Mesenchymal stem cell (in vitro differentiated cells and primary cell): ENCODE measurements around the gene TSPAN2.

Source experiments
- DNase-seq: peaks from one replicate; pipeline ENCODE4 v3.0.0-alpha.2; 2013
- H2AFZ ChIP-seq: one replicate; pipeline ENCODE4 v1.6.1; 2013; ENCODE audit warnings: low read depth, mild to moderate bottlenecking, control low read depth, inconsistent platforms, low read length, moderate library complexity
- H2AK5ac ChIP-seq: 2 replicates; pipeline ENCODE4 v1.6.1; 2013; ENCODE audit warnings: low read length, moderate library complexity, mild to moderate bottlenecking, inconsistent platforms; ENCODE audit not compliant: severe bottlenecking
- H2BK120ac ChIP-seq: one replicate; pipeline ENCODE4 v1.6.1; 2013; ENCODE audit warnings: low read depth, mild to moderate bottlenecking, inconsistent platforms, low read length, moderate library complexity
- H2BK12ac ChIP-seq, 2 experiments: one replicate each; pipeline ENCODE4 v1.6.1; 2013; ENCODE audit warnings: inconsistent platforms in 2 of 2, low read length in 2 of 2, mild to moderate bottlenecking in 2 of 2, moderate library complexity in 2 of 2, control low read depth in 1 of 2
- H2BK15ac ChIP-seq: one replicate; pipeline ENCODE4 v1.6.1; 2013; ENCODE audit warnings: mild to moderate bottlenecking, low read depth, inconsistent platforms; ENCODE audit not compliant: poor library complexity, severe bottlenecking
- H2BK5ac ChIP-seq: 2 replicates; pipeline ENCODE4 v1.6.1; 2013; ENCODE audit warnings: low read depth, mild to moderate bottlenecking, low read length, control low read depth, inconsistent platforms; ENCODE audit not compliant: poor library complexity, severe bottlenecking
- H3K14ac ChIP-seq, 2 experiments: one replicate each; pipeline ENCODE4 v1.6.1; 2013; ENCODE audit warnings: inconsistent platforms in 2 of 2, low read length in 2 of 2, control low read depth in 1 of 2, mild to moderate bottlenecking in 1 of 2, moderate library complexity in 1 of 2
- H3K18ac ChIP-seq, 2 experiments: one replicate each; pipeline ENCODE4 v1.6.1; 2013; ENCODE audit warnings: inconsistent platforms in 2 of 2, low read length in 2 of 2, control low read depth in 1 of 2, low read depth in 1 of 2, mild to moderate bottlenecking in 1 of 2
- H3K23ac ChIP-seq, 2 experiments: one replicate each; pipeline ENCODE4 v1.6.1; 2013; ENCODE audit warnings: inconsistent platforms in 2 of 2, low read length in 2 of 2, mild to moderate bottlenecking in 2 of 2, moderate library complexity in 2 of 2, control low read depth in 1 of 2
- H3K27ac ChIP-seq: 2 replicates; pipeline ENCODE4 v1.5.1; 2013; ENCODE audit warnings: mild to moderate bottlenecking, moderate library complexity, low read length, control low read depth, inconsistent platforms; ENCODE audit not compliant: poor library complexity, severe bottlenecking
- H3K27me3 ChIP-seq, 2 experiments: 2 replicates each; pipeline versions ENCODE4 v1.6.1 to v1.7.0; 2013; ENCODE audit warnings: low read length in 2 of 2, mild to moderate bottlenecking in 2 of 2, moderate library complexity in 2 of 2, control low read depth in 1 of 2, inconsistent platforms in 1 of 2; ENCODE audit not compliant: control insufficient read depth in 1 of 2, insufficient read depth in 1 of 2
- H3K36me3 ChIP-seq, 2 experiments: 2 replicates each; pipeline versions ENCODE4 v1.6.1 to v1.7.0; 2013; ENCODE audit warnings: low read length in 2 of 2, control low read depth in 1 of 2, inconsistent platforms in 1 of 2, low read depth in 1 of 2, mild to moderate bottlenecking in 1 of 2; ENCODE audit not compliant: insufficient read depth in 2 of 2, control insufficient read depth in 1 of 2
- H3K4ac ChIP-seq, 2 experiments: one replicate each; pipeline ENCODE4 v1.6.1; 2013; ENCODE audit warnings: inconsistent platforms in 2 of 2, low read length in 2 of 2, mild to moderate bottlenecking in 2 of 2, moderate library complexity in 2 of 2, control low read depth in 1 of 2, low read depth in 1 of 2
- H3K4me1 ChIP-seq: 2 replicates; pipeline ENCODE4 v1.6.1; 2013; ENCODE audit warnings: low read depth, low read length, control low read depth; ENCODE audit not compliant: control insufficient read depth, insufficient read depth
- H3K4me2 ChIP-seq: 2 replicates; pipeline ENCODE4 v1.6.1; 2013; ENCODE audit warnings: low read length, mild to moderate bottlenecking, inconsistent platforms; ENCODE audit not compliant: poor library complexity, severe bottlenecking
- H3K4me3 ChIP-seq, 2 experiments: 2 replicates each; pipeline versions ENCODE4 v1.5.1 to v1.7.0; 2013; ENCODE audit warnings: low read length in 2 of 2, mild to moderate bottlenecking in 2 of 2, control low read depth in 1 of 2, low read depth in 1 of 2; ENCODE audit not compliant: insufficient read depth in 1 of 2
- H3K79me1 ChIP-seq: replicated peaks from 2 replicates; pipeline ENCODE4 v1.6.1; 2013; ENCODE audit warnings: mild to moderate bottlenecking, control low read depth, low read length, inconsistent platforms; ENCODE audit not compliant: poor library complexity, severe bottlenecking
- H3K9ac ChIP-seq: 2 replicates; pipeline ENCODE4 v1.7.0; 2013; ENCODE audit warnings: mild to moderate bottlenecking, low read length, moderate library complexity
- H3K9me3 ChIP-seq: 2 replicates; pipeline ENCODE4 v1.7.0; 2013; ENCODE audit warnings: mild to moderate bottlenecking, low read length; ENCODE audit not compliant: control insufficient read depth
- H4K8ac ChIP-seq: one replicate; pipeline ENCODE4 v1.6.1; 2013; ENCODE audit warnings: inconsistent platforms, mild to moderate bottlenecking, low read length, moderate library complexity
- H4K91ac ChIP-seq: one replicate; pipeline ENCODE4 v1.6.1; 2013; ENCODE audit warnings: mild to moderate bottlenecking, low read length, inconsistent platforms
- WGBS: methylation state at CpG from one replicate; pipeline ENCODE4 v1.1.7; 2013; ENCODE audit warnings: mixed read lengths; 5-methylcytosine and 5-hydroxymethylcytosine counted together

TSPAN2 gene

DNA sequence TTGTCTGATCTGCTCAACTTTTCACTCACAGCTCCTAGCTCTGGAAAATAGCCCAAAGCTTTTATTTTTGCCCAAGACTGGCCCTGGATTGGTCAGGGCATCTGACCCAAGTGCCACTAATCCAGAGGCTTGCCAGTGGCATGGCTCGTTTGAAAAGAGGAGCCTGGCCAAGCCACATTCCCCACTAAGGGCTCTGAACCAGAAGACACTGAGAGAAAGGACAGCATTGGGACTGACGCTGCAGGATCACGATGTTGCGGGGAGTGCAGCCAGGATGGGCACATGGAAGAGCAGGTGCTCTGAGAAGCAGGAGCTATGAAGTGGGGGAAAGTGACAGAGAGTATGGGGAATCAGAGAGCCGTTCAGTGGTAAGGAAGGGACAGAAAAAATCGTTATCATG lies 44.9 kb upstream of the TSPAN2 start:
- Histone ChIP-seq H4K8ac (no peak overlapping the region), H3K27ac (no peak overlapping the region), H3K36me3 (no peaks in the 10 kb centered on the region), H3K79me1 (no peaks in the 10 kb centered on the region), H2AFZ (no peak overlapping the region), H3K23ac (no peak overlapping the region), H3K18ac (no peak overlapping the region), H3K4me1 (peaks cover 12% of the 10 kb centered on the region), H2BK15ac (no peak overlapping the region), H3K9ac (no peak overlapping the region), H3K14ac (no peak overlapping the region), H3K4me2 (no peak overlapping the region), H2BK12ac (no peak overlapping the region), H3K27me3 (no peaks in the 10 kb centered on the region), H3K4ac (no peak overlapping the region), H3K4me3 (no peak overlapping the region), H2BK5ac (no peak overlapping the region), H3K9me3 (no peaks in the 10 kb centered on the region), H2BK120ac (no peak overlapping the region), H2AK5ac (peak overlapping the region; percentile 20), H4K91ac (no peak overlapping the region)
- 91% methylated on average over 6 of the region's 6 CpGs for WGBS
- no peak for DNase-seq

DNA sequence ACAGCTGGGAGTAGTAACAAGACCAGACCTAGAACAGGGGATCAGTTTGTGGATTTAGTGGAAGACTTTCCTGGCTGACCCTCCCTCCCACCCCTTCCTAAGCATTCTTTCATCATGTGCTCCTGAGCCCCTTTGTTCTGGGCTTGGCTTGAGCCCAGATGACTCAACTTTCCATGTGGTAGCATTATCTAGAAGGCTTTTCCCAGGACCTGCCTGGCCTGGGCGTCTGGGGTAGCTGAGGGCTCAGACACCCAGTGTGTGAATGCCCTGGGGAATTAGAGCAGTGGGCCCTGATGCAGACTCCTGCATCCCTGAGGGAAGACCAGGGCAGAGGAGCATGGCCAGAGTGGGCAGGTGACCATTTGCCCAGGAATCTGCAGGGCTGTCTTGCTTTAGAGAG lies 44.1 kb upstream of the TSPAN2 start:
- Histone ChIP-seq H2AK5ac (no peak overlapping the region), H3K27me3 (no peaks in the 10 kb centered on the region), H2AFZ (no peak overlapping the region), H3K4me3 (no peak overlapping the region), H4K8ac (no peak overlapping the region), H3K4me2 (no peak overlapping the region), H4K91ac (no peak overlapping the region), H3K18ac (no peak overlapping the region), H3K23ac (no peak overlapping the region), H3K9me3 (no peaks in the 10 kb centered on the region), H2BK120ac (no peak overlapping the region), H3K36me3 (no peaks in the 10 kb centered on the region), H3K27ac (no peak overlapping the region), H3K4ac (no peak overlapping the region), H2BK5ac (no peak overlapping the region), H3K79me1 (no peaks in the 10 kb centered on the region), H3K4me1 (peaks cover 14% of the 10 kb centered on the region), H2BK12ac (no peak overlapping the region), H3K14ac (no peak overlapping the region), H3K9ac (no peak overlapping the region), H2BK15ac (no peak overlapping the region)
- DNase-seq, result peak; percentile 6
- 74% methylated on average over 1 of the region's 1 CpG for WGBS

DNA sequence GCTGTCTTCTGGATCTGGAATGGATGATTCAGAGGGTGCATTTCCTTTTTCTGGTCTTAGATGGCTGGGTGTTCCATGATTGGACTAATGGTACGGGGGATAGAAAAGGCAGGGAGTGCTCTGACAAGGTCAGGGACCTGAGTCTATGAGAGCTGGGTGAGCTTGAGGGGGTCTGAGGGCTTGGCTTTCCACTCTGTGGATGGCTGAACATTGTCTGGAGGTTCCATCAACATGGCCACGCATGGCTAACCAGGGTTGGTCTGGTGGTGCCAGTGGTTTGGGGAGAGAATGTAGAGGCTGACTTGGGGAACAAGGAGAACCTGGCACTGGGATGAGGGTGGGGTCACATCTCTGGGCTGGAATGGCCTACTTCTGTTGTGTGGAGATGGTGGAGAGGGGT lies 41.5 kb upstream of the TSPAN2 start:
- no peak overlapping the region for H4K91ac ChIP-seq
- no peak overlapping the region for H3K23ac ChIP-seq
- H3K27ac ChIP-seq, result no peak overlapping the region
- no peaks in the 10 kb centered on the region for H3K79me1 ChIP-seq
- DNase-seq, result no peak
- peaks cover under 1% of the 10 kb centered on the region for H3K9me3 ChIP-seq
- no peak overlapping the region for H3K4me2 ChIP-seq
- H3K36me3 ChIP-seq, result no peaks in the 10 kb centered on the region
- H2BK12ac ChIP-seq, result no peak overlapping the region
- H3K14ac ChIP-seq, result no peak overlapping the region
- no peak overlapping the region for H4K8ac ChIP-seq
- no peak overlapping the region for H3K18ac ChIP-seq
- H2AK5ac ChIP-seq, result no peak overlapping the region
- no peak overlapping the region for H2BK15ac ChIP-seq
- H3K4me3 ChIP-seq, result no peak overlapping the region
- no peak overlapping the region for H2BK120ac ChIP-seq
- H3K9ac ChIP-seq, result no peak overlapping the region
- H3K4ac ChIP-seq, result no peak overlapping the region
- no peak overlapping the region for H2AFZ ChIP-seq
- H2BK5ac ChIP-seq, result no peak overlapping the region
- 91% methylated on average over 2 of the region's 2 CpGs for WGBS
- peaks cover 14% of the 10 kb centered on the region for H3K4me1 ChIP-seq
- no peaks in the 10 kb centered on the region for H3K27me3 ChIP-seq

DNA sequence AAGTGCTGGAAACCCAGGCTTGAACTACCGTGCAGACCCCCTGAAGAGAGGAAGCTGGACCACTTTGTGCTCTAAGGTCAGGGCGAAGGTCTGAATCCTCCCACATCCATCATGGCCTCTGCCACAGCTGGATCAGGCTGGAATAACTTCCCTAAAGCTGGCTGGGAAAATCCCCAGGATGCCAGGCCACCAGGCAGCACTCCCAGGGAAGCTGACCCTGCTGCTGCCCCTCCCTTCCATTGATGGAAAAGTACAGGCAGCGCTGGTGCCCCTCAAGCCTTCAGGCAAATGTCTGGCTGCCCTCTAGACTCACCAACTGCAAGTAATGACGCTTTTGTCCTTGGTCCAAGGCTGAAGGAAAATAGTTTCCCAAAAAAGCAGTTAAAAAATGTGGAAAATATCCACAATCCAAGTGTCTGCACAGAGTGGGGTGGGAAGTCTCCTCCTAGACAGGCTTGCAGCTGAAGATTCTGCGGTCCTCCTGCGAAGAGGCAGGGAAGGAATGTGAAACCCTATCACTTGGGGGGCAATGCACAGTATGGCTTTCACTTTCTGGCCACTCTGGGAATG lies 39.9 kb upstream of the TSPAN2 start:
- peak overlapping the region; percentile 64 for H2AK5ac ChIP-seq

More for the DNA sequence above, 39.9 kb upstream of the TSPAN2 start:
- Histone ChIP-seq H2AFZ (no peak overlapping the region), H3K14ac (no peak overlapping the region), H3K27ac (no peak overlapping the region), H4K91ac (no peak overlapping the region), H3K9ac (no peak overlapping the region), H3K18ac (no peak overlapping the region), H3K4me2 (no peak overlapping the region), H2BK12ac (no peak overlapping the region), H3K36me3 (no peaks in the 10 kb centered on the region), H3K79me1 (no peaks in the 10 kb centered on the region), H2BK15ac (no peak overlapping the region), H4K8ac (no peak overlapping the region), H2BK5ac (no peak overlapping the region), H3K4me3 (no peak overlapping the region), H3K23ac (no peak overlapping the region), H2BK120ac (no peak overlapping the region), H3K9me3 (peaks cover 10% of the 10 kb centered on the region), H3K27me3 (no peaks in the 10 kb centered on the region), H3K4me1 (peaks cover 10% of the 10 kb centered on the region), H3K4ac (no peak overlapping the region)
- DNase-seq, result no peak
- WGBS, result 81% methylated on average over 6 of the region's 6 CpGs
